ENCODE measurements around the gene JMJD1C.
A peak's percentile ranks its signal among the peaks of the same experiment; 100 is the strongest.
"Not testable (repeated sequence)": the region's sequence is repeated elsewhere in the genome, so short reads cannot be mapped to it uniquely, and the experiment has no call there.

Gene JMJD1C

GRCh38 chr10:63286754-63287264 is 179.0 kb downstream of the JMJD1C start:
- no peak for DNase-seq (ENCODE audit: low read depth)

- DNase-seq (ENCODE audit: low read depth), result no peak
Observed at GRCh38 chr10:63286340-63286739, 179.4 kb downstream of the JMJD1C start.

- DNase-seq (ENCODE audit: low read depth), result not testable (repeated sequence)
Observed at GRCh38 chr10:63283901-63284300, 181.9 kb downstream of the JMJD1C start.

- DNase-seq (ENCODE audit: low read depth), result no peak
Observed at GRCh38 chr10:63283093-63283492, 182.7 kb downstream of the JMJD1C start.

GRCh38 chr10:63281967-63282366 is 183.8 kb downstream of the JMJD1C start:
- no peak for DNase-seq (ENCODE audit: low read depth)

GRCh38 chr10:63280386-63280785 is 185.4 kb downstream of the JMJD1C start:
- no peak for DNase-seq (ENCODE audit: low read depth)

GRCh38 chr10:63275094-63275493 is 190.7 kb downstream of the JMJD1C start:
- DNase-seq (ENCODE audit: low read depth), result no peak

GRCh38 chr10:63273577-63273976 is 192.2 kb downstream of the JMJD1C start:
- DNase-seq (ENCODE audit: low read depth), result no peak

GRCh38 chr10:63268798-63269503 is 196.8 kb downstream of the JMJD1C start:
- peak; percentile 62 for DNase-seq (ENCODE audit: low read depth)

GRCh38 chr10:63268149-63268797 is 197.5 kb downstream of the JMJD1C start:
- DNase-seq (ENCODE audit: low read depth), result no peak

GRCh38 chr10:63267414-63268148 is 198.2 kb downstream of the JMJD1C start:
- no peak for DNase-seq (ENCODE audit: low read depth)

GRCh38 chr10:63266391-63267316 is 199.1 kb downstream of the JMJD1C start:
- no peak for DNase-seq (ENCODE audit: low read depth)

- no peak for DNase-seq (ENCODE audit: low read depth)
Observed at GRCh38 chr10:63265683-63266235, 200.0 kb downstream of the JMJD1C start.

GRCh38 chr10:63265222-63265617 is 200.6 kb downstream of the JMJD1C start:
- DNase-seq (ENCODE audit: low read depth), result peak; percentile 10

GRCh38 chr10:63264617-63265221 is 201.1 kb downstream of the JMJD1C start:
- DNase-seq (ENCODE audit: low read depth), result no peak

GRCh38 chr10:63262430-63263073 is 203.2 kb downstream of the JMJD1C start:
- DNase-seq (ENCODE audit: low read depth), result no peak

GRCh38 chr10:63261496-63261895 is 204.3 kb downstream of the JMJD1C start:
- no peak for DNase-seq (ENCODE audit: low read depth)

GRCh38 chr10:63260860-63261251 is 204.9 kb downstream of the JMJD1C start:
- DNase-seq (ENCODE audit: low read depth), result no peak

GRCh38 chr10:63260103-63260859 is 205.5 kb downstream of the JMJD1C start:
- no peak for DNase-seq (ENCODE audit: low read depth)

Data from activated T-helper 9 cell treated with anti-CD3 and anti-CD28 coated beads, Interleukin-2, amount 50 U/mL, for 16 hours (primary cell).